Coronary artery (tissue), 2 donors: ENCODE results near the gene ASIC2.
A peak's percentile ranks its signal among the peaks of the same experiment; 100 is the strongest.

ENCODE experiments used
- DNase-seq: peaks from one replicate; pipeline ENCODE4 v3.0.0-alpha.2; 2017; ENCODE audit warnings: low spot score
- H3K27ac ChIP-seq, 2 donors: fragments of 200-600 bp; sonication (generic); one replicate each; pipeline ENCODE4 v1.5.1; 2016 to 2019
- H3K4me3 ChIP-seq: fragments of 200-600 bp; sonication (generic); 2 replicates; pipeline ENCODE4 v1.5.1; 2016; ENCODE audit warnings: mild to moderate bottlenecking, moderate library complexity
- TF ChIP-seq, protein P1 (sequence below): fragments of 200-600 bp; sonication (generic); IDR thresholded peaks from one replicate; pipeline ENCODE4 v1.5.1; 2019; ENCODE audit warnings: antibody characterized with exemption

ASIC2 gene

GRCh38 chr17:33007186-33007585 is 285.9 kb downstream of the ASIC2 start:
- no peak overlapping the region for H3K4me3 ChIP-seq
- no peak for DNase-seq
- TF ChIP-seq, protein P1, sequence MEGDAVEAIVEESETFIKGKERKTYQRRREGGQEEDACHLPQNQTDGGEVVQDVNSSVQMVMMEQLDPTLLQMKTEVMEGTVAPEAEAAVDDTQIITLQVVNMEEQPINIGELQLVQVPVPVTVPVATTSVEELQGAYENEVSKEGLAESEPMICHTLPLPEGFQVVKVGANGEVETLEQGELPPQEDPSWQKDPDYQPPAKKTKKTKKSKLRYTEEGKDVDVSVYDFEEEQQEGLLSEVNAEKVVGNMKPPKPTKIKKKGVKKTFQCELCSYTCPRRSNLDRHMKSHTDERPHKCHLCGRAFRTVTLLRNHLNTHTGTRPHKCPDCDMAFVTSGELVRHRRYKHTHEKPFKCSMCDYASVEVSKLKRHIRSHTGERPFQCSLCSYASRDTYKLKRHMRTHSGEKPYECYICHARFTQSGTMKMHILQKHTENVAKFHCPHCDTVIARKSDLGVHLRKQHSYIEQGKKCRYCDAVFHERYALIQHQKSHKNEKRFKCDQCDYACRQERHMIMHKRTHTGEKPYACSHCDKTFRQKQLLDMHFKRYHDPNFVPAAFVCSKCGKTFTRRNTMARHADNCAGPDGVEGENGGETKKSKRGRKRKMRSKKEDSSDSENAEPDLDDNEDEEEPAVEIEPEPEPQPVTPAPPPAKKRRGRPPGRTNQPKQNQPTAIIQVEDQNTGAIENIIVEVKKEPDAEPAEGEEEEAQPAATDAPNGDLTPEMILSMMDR: no peak
- H3K27ac ChIP-seq: no peak overlapping the region

DNA sequence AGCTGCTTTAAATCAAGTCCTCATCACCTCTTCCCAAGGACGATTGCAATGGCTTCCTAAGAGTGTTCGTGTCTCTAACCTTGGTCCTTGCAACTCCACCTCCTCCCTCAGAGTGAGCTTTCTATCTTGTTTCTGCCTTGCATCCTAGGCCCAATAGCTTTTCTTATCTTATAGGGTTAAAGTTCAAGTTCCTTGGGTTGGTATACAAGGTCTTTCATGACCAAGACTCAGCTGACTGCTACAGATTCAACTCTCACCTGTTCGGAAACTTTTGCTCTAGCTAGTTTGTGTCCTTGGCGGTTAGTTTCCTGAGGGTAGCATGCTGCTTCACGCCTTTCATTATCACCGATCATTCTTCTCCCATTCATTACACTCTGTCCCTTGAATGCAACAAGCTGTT is 290.8 kb downstream of the ASIC2 start:
- TF ChIP-seq, protein P1: no peak
- DNase-seq: no peak
- Histone ChIP-seq H3K4me3 (no peak overlapping the region), H3K27ac (no peak overlapping the region)

DNA sequence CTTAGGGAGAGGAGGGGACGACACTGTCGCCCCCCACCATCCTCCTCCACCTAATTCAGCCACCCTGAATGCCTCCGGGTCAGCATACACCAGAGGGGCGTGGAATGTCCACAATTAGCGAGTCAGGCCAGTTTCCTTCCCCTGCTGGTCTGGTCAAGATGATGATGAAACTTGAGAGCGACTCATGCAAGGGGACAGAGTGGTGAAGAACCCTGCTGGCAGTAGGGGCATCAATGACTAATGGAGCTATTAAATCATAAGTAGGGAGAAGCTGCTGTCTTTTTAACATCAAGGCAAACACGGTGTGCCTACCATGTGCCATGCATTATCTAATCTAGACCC is 294.2 kb downstream of the ASIC2 start:
- no peak overlapping the region for H3K4me3 ChIP-seq
- no peak for DNase-seq
- TF ChIP-seq, protein P1: no peak
- H3K27ac ChIP-seq: no peak overlapping the region

DNA sequence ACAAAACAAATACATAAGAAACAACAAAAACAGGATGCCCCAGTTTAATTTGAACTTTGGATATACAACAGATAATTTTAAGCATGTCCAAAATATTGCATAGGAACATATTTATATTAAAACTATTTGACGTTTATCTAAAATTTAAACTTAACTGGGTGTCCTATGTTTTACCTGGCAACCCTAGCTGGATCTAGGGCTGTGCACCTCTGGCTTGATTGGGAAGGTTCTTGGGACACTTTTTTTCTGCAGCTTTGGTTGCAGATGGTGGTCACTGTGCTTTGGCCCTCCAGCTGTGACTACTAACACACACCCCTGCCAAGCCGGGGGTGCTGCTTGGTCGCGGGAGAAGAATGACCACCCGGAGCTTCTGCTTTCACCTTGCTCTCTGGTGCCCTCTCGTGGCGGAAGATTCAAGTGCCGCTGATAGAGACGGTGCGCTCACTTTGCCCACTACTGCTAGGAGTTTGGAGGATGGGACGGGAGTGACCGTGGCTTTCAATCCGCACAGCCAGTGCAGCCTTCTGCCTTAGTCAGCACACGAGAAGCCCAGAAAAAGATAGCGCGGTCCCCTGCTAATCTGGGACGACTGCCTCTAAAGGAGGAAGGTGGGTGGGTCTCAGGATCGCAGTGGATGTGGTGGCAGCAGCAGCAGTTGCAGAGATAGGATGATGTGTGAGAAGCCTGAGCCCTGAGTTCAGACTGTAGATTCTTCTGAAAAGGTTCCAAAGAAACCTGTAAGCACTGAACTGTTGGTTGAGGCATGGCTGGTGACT is 294.8 kb downstream of the ASIC2 start:
- TF ChIP-seq, protein P1: peak; percentile 82
- no peak overlapping the region for H3K27ac ChIP-seq
- DNase-seq: no peak
- peak overlapping the region; percentile 41 for H3K4me3 ChIP-seq

- Histone ChIP-seq H3K4me3 (no peak overlapping the region), H3K27ac (no peak overlapping the region)
- no peak for DNase-seq
- TF ChIP-seq, protein P1: no peak
These were observed 297.6 kb downstream of the ASIC2 start for GRCh38 chr17:32995416-32996045.

DNA sequence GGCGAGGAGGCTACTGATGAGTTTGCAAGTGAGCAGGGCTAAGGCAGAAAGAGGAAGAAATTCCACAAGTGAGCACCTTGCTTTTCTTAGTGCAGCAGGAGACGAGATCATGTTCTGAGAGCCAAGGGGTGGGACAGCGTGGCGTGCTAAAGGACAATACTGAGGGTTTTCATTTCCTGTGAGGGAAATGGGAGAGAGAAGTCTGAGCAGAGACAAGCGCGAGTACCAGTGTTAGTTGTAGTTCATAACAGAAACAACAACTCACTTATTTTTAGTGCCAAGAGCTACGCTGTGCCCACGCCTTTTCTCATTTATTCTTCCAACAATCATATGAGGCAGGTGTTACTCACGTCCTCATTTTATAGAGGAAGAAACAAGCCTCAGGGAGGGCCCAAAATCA is 299.1 kb downstream of the ASIC2 start:
- Histone ChIP-seq H3K27ac (no peak overlapping the region), H3K4me3 (no peak overlapping the region)
- no peak for DNase-seq
- TF ChIP-seq, protein P1: no peak
